ENCODE measurements around the gene PNLIPRP1. TPM values are rescaled to one million over a fixed set of nuclear protein-coding genes. Genes with fewer than 3 reads are reported as not detected.

PNLIPRP1 gene
- total RNA-seq, 2 donors from 2014 or later, result not detected

DNA sequence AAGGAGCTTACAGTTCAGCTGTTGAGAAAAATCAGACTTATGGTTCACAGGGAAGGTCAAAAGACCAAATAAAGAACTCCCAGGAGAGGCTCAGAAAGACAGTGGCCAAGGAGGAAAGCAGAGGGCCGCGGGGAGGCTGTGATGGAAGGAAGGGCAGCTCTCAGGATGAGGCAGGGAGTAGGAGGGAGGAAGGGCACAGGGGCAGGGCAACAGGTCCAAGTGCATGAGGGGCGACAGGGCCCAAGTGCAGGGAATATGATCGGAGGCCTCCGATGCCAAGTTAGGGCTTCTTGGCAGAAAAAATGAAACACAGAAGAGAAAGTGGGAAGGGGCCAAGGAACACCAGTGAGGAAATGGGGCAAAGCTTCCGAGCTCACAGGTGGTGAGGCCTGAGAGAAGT is 16.6 kb downstream of the PNLIPRP1 start:
- Mint-ChIP-seq H3K4me3 (no peak overlapping the region), H3K27me3 (ENCODE audit: insufficient read depth) (peaks cover 21% of the 10 kb centered on the region), H3K27ac (no peak overlapping the region), H3K4me1 (no peaks in the 10 kb centered on the region), H3K36me3 (ENCODE audit: low read depth) (no peaks in the 10 kb centered on the region), H3K9me3 (no peaks in the 10 kb centered on the region)
- H3K9ac ChIP-seq (ENCODE audit: extremely low read depth, low read length, poor library complexity, severe bottlenecking), result no peak overlapping the region
- no peaks in the 10 kb centered on the region for H3K4me1 ChIP-seq (ENCODE audit: control insufficient read depth, insufficient read depth, low read length)
- H3K4me3 ChIP-seq (ENCODE audit: low read length), result no peak overlapping the region
- no peak for DNase-seq
- TF ChIP-seq, protein P1, sequence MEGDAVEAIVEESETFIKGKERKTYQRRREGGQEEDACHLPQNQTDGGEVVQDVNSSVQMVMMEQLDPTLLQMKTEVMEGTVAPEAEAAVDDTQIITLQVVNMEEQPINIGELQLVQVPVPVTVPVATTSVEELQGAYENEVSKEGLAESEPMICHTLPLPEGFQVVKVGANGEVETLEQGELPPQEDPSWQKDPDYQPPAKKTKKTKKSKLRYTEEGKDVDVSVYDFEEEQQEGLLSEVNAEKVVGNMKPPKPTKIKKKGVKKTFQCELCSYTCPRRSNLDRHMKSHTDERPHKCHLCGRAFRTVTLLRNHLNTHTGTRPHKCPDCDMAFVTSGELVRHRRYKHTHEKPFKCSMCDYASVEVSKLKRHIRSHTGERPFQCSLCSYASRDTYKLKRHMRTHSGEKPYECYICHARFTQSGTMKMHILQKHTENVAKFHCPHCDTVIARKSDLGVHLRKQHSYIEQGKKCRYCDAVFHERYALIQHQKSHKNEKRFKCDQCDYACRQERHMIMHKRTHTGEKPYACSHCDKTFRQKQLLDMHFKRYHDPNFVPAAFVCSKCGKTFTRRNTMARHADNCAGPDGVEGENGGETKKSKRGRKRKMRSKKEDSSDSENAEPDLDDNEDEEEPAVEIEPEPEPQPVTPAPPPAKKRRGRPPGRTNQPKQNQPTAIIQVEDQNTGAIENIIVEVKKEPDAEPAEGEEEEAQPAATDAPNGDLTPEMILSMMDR (conservative IDR thresholded peaks at IDR 0.05), result no peak
- no peak overlapping the region for H3K27ac ChIP-seq (ENCODE audit: low read depth, low read length)
- H3K9me3 ChIP-seq (ENCODE audit: control insufficient read depth, low read length), result no peaks in the 10 kb centered on the region
- no peaks in the 10 kb centered on the region for H3K36me3 ChIP-seq (ENCODE audit: control insufficient read depth, insufficient read depth, low read length)
- H3K27me3 ChIP-seq (ENCODE audit: control insufficient read depth, insufficient read depth, low read length, poor library complexity, severe bottlenecking), result peaks cover 13% of the 10 kb centered on the region
- 91 to 95% methylated on average over 6 of the region's 6 CpGs for WGBS, 2 experiments (ENCODE audit: insufficient coverage in 1 of 2, insufficient read length in 1 of 2)

GRCh38 chr10:116608686-116609594 is 18.2 kb downstream of the PNLIPRP1 start:
- TF ChIP-seq, protein P1 (conservative IDR thresholded peaks at IDR 0.05), result no peak
- peak overlapping the region; percentile 68 for H3K4me3 Mint-ChIP-seq
- peak; percentile 73 for DNase-seq
- no peaks in the 10 kb centered on the region for H3K4me1 ChIP-seq (ENCODE audit: control insufficient read depth, insufficient read depth, low read length)
- H3K27me3 ChIP-seq (ENCODE audit: control insufficient read depth, insufficient read depth, low read length, poor library complexity, severe bottlenecking), result peaks cover 13% of the 10 kb centered on the region
- no peaks in the 10 kb centered on the region for H3K9me3 ChIP-seq (ENCODE audit: control insufficient read depth, low read length)
- H3K9me3 Mint-ChIP-seq, result peaks cover 1% of the 10 kb centered on the region
- peaks cover 25% of the 10 kb centered on the region for H3K27me3 Mint-ChIP-seq (ENCODE audit: insufficient read depth)
- peak overlapping the region; percentile 41 for H3K9ac ChIP-seq (ENCODE audit: extremely low read depth, low read length, poor library complexity, severe bottlenecking)
- H3K27ac ChIP-seq (ENCODE audit: low read depth, low read length), result no peak overlapping the region
- no peaks in the 10 kb centered on the region for H3K36me3 ChIP-seq (ENCODE audit: control insufficient read depth, insufficient read depth, low read length)
- H3K4me1 Mint-ChIP-seq, result no peaks in the 10 kb centered on the region
- H3K36me3 Mint-ChIP-seq (ENCODE audit: low read depth), result no peaks in the 10 kb centered on the region
- H3K4me3 ChIP-seq (ENCODE audit: low read length), result peak overlapping the region; percentile 83
- peak overlapping the region; percentile 48 for H3K27ac Mint-ChIP-seq
- 31 to 50% methylated on average over 26 to 41 of the region's 41 CpGs for WGBS, 2 experiments (ENCODE audit: insufficient coverage in 1 of 2, insufficient read length in 1 of 2)

DNA sequence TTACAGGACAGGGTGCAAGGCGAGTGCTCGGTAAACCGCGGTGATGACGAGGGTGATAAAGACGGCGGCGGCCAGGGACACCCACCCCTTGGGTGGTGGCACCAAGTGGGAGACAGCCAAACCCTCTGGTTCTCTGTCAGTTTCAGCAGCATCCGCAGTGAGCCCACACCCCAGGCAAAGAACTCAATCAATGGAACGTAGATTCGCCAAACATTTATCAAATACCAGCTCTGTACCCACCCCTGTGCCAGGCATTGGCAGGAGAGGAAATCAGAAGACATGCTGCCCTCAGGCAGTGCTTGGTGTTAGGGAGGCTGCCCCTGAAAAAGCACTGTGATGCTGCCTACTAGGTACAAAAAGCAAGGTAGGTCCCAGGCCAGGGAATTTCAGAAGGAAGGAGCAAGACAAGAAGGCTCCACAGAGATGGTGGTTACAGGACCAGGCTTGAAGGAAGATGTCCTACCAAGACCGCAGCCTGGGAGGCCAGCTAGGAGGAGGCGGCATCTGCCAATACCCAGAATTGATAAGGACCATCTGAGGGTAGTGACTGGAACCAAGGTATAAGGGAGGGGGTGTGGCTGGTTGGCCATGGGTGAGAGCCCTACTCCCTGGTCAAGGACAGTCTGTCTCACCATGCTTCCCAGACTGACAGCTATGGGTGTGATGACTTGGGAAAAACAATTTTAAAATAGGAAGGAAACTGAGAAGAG is 19.8 kb downstream of the PNLIPRP1 start:
- TF ChIP-seq, protein P1 (conservative IDR thresholded peaks at IDR 0.05), result no peak
- H3K9ac ChIP-seq (ENCODE audit: extremely low read depth, low read length, poor library complexity, severe bottlenecking), result no peak overlapping the region
- Mint-ChIP-seq H3K9me3 (peaks cover 7% of the 10 kb centered on the region), H3K4me1 (no peaks in the 10 kb centered on the region), H3K36me3 (ENCODE audit: low read depth) (no peaks in the 10 kb centered on the region), H3K27me3 (ENCODE audit: insufficient read depth) (peaks cover 28% of the 10 kb centered on the region), H3K27ac (no peak overlapping the region), H3K4me3 (peak overlapping the region; percentile 68)
- no peak overlapping the region for H3K27ac ChIP-seq (ENCODE audit: low read depth, low read length)
- no peak for DNase-seq
- no peak overlapping the region for H3K4me3 ChIP-seq (ENCODE audit: low read length)
- 92 to 94% methylated on average over 3 to 13 of the region's 13 CpGs for WGBS, 2 experiments (ENCODE audit: insufficient coverage in 1 of 2, insufficient read length in 1 of 2)
- H3K9me3 ChIP-seq (ENCODE audit: control insufficient read depth, low read length), result no peaks in the 10 kb centered on the region
- H3K36me3 ChIP-seq (ENCODE audit: control insufficient read depth, insufficient read depth, low read length), result no peaks in the 10 kb centered on the region
- no peaks in the 10 kb centered on the region for H3K4me1 ChIP-seq (ENCODE audit: control insufficient read depth, insufficient read depth, low read length)
- H3K27me3 ChIP-seq (ENCODE audit: control insufficient read depth, insufficient read depth, low read length, poor library complexity, severe bottlenecking), result peaks cover 13% of the 10 kb centered on the region
